Osteoblast (primary cell): Measurements from ENCODE around the gene YWHAE. TPM values are rescaled to one million over a fixed set of nuclear protein-coding genes. Genes with fewer than 3 reads are reported as not detected.

Source experiments
- DNase-seq: peaks from one replicate; pipeline ENCODE4 v3.0.0; 2011; ENCODE audit warnings: low spot score, mixed read lengths; ENCODE audit not compliant: insufficient read length; ENCODE audit errors: missing footprints
- H2AFZ ChIP-seq: 2 replicates; pipeline ENCODE4 v1.6.0; 2011; ENCODE audit warnings: mild to moderate bottlenecking, low read length
- H3K27ac ChIP-seq: 2 replicates; pipeline ENCODE4 v1.5.1; 2011; ENCODE audit warnings: mild to moderate bottlenecking, low read depth, low read length, moderate library complexity
- H3K27me3 ChIP-seq: 2 replicates; pipeline ENCODE4 v1.6.0; 2012; ENCODE audit warnings: mild to moderate bottlenecking, control low read depth, inconsistent platforms, low read length, moderate library complexity; ENCODE audit not compliant: insufficient read depth
- H3K36me3 ChIP-seq: 2 replicates; pipeline ENCODE4 v1.5.1; 2011; ENCODE audit warnings: mild to moderate bottlenecking, low read length, control low read depth, moderate library complexity; ENCODE audit not compliant: insufficient read depth
- H3K4me1 ChIP-seq: 2 replicates; pipeline ENCODE4 v1.5.1; 2011; ENCODE audit warnings: mild to moderate bottlenecking, low read length, control low read depth, moderate library complexity; ENCODE audit not compliant: insufficient read depth
- H3K4me2 ChIP-seq: 2 replicates; pipeline ENCODE4 v1.6.0; 2011; ENCODE audit warnings: mild to moderate bottlenecking, low read length; ENCODE audit not compliant: insufficient read depth
- H3K4me3 ChIP-seq: fragments of 200-600 bp; sonication (generic); 3 replicates; pipeline ENCODE4 v1.5.1; 2012; ENCODE audit warnings: mild to moderate bottlenecking, low read length, inconsistent platforms; ENCODE audit not compliant: insufficient read depth
- H3K79me2 ChIP-seq: 2 replicates; pipeline ENCODE4 v1.6.0; 2012; ENCODE audit warnings: mild to moderate bottlenecking, low read length, control low read depth, inconsistent platforms; ENCODE audit not compliant: insufficient read depth
- H3K9me3 ChIP-seq: 2 replicates; pipeline ENCODE4 v1.5.1; 2011; ENCODE audit warnings: low read depth, low read length, control low read depth
- H4K20me1 ChIP-seq: 2 replicates; pipeline ENCODE4 v1.6.0; 2012; ENCODE audit warnings: mild to moderate bottlenecking, low read length, control low read depth; ENCODE audit not compliant: insufficient read depth
- CTCF ChIP-seq: IDR thresholded peaks from 2 replicates; pipeline ENCODE4 v1.5.1; 2011; ENCODE audit warnings: mild to moderate bottlenecking, low read depth, low read length, moderate library complexity; ENCODE audit errors: extremely low read depth
- small RNA-seq: library from RNA; depleted of rRNA; stranded (forward); fragments of <200 nt; gene quantifications from one replicate; pipeline ENCODE3, GENCODE V24; 2012
- total RNA-seq: library from RNA; depleted of rRNA; stranded (reverse); fragments of >200 nt; gene quantifications from 2 replicates; pipeline ENCODE4 v1.2.3, GENCODE V29; 2012

YWHAE gene
- total RNA-seq, 1 donor: 433 TPM

GRCh38 chr17:1300371-1300905, 99.6 kb downstream of the YWHAE start:
- peak; percentile 31 for DNase-seq
- Histone ChIP-seq H3K9me3 (no peaks in the 10 kb centered on the region), H3K79me2 (no peaks in the 10 kb centered on the region), H3K4me3 (no peak overlapping the region), H3K27ac (no peak overlapping the region), H3K4me1 (no peaks in the 10 kb centered on the region), H3K4me2 (no peak overlapping the region), H3K36me3 (no peaks in the 10 kb centered on the region), H4K20me1 (no peaks in the 10 kb centered on the region), H2AFZ (no peak overlapping the region), H3K27me3 (peaks cover 22% of the 10 kb centered on the region)
- no peak for TF ChIP-seq CTCF

GRCh38 chr17:1299552-1300370, 100.3 kb downstream of the YWHAE start:
- Histone ChIP-seq H3K9me3 (no peaks in the 10 kb centered on the region), H3K27me3 (peaks cover 22% of the 10 kb centered on the region), H2AFZ (no peak overlapping the region), H4K20me1 (no peaks in the 10 kb centered on the region), H3K79me2 (no peaks in the 10 kb centered on the region), H3K4me1 (no peaks in the 10 kb centered on the region), H3K36me3 (no peaks in the 10 kb centered on the region), H3K27ac (no peak overlapping the region), H3K4me2 (no peak overlapping the region), H3K4me3 (no peak overlapping the region)
- DNase-seq: peak; percentile 48
- no peak for TF ChIP-seq CTCF

- Histone ChIP-seq H3K36me3 (no peaks in the 10 kb centered on the region), H4K20me1 (no peaks in the 10 kb centered on the region), H3K79me2 (no peaks in the 10 kb centered on the region), H3K4me1 (no peaks in the 10 kb centered on the region), H3K9me3 (no peaks in the 10 kb centered on the region), H3K4me3 (no peak overlapping the region), H2AFZ (peak overlapping the region; percentile 66), H3K4me2 (peak overlapping the region; percentile 48), H3K27me3 (peaks cover 22% of the 10 kb centered on the region), H3K27ac (no peak overlapping the region)
- peak; percentile 76 for DNase-seq
- no peak for TF ChIP-seq CTCF
Observed at GRCh38 chr17:1298606-1299005, 101.4 kb downstream of the YWHAE start.

Small RNA genes lying within 50 kb of the gene (small RNA-seq; reads per million reads assigned to genes)
- not detected for gene AC032044.2

Other genes starting within 250 kb of the YWHAE start
- 156 and 163 TPM in 2 replicates for gene ABR, start 220.2 kb downstream of the YWHAE start, total RNA-seq
- gene BHLHA9, start 129.8 kb downstream of the YWHAE start, total RNA-seq: not detected in 2 replicates
- gene TRARG1, start 120.6 kb downstream of the YWHAE start, total RNA-seq: not detected in 2 replicates
- 102 and 109 TPM in 2 replicates for gene CRK, start 56.0 kb upstream of the YWHAE start, total RNA-seq
- 204 and 250 TPM in 2 replicates for gene MYO1C, start 92.5 kb upstream of the YWHAE start, total RNA-seq
- gene INPP5K, start 116.4 kb upstream of the YWHAE start, total RNA-seq: 40.4 and 51.4 TPM in 2 replicates
- gene PITPNA, start 162.6 kb upstream of the YWHAE start, total RNA-seq: 19.2 and 21.5 TPM in 2 replicates
- gene SLC43A2, start 228.6 kb upstream of the YWHAE start, total RNA-seq: 4.4 and 5.4 TPM in 2 replicates
- 0.88 and 1.4 TPM in 2 replicates for gene SCARF1, start 245.5 kb upstream of the YWHAE start, total RNA-seq
- 11.2 and 11.6 TPM in 2 replicates for gene RILP, start 249.6 kb upstream of the YWHAE start, total RNA-seq